Endothelial cell of umbilical vein (primary cell): Measurements from ENCODE around the gene BCAN. TPM values are rescaled to one million over a fixed set of nuclear protein-coding genes. Genes with fewer than 3 reads are reported as not detected.

Experiments used
- BruUV-seq: library from RNA; stranded (reverse); fragments of 400-500 nt; replicated peaks from 2 replicates; lab custom pipeline; 2021; lab: Mats Ljungman, UMichigan
- CTCF ChIA-PET: fragments of 300-600, 350-600 bp; sonication (Branson Sonifier 250); formaldehyde crosslinking; loops from one replicate; lab custom pipeline; 2021; ENCODE audit warnings: antibody characterized with exemption, inconsistent platforms; lab: Charles Lee
- POLR2A ChIA-PET: fragments of 300-600, 350-600 bp; sonication (Branson Sonifier 250); formaldehyde crosslinking; loops from one replicate; lab custom pipeline; 2021; ENCODE audit warnings: antibody characterized with exemption, inconsistent platforms; lab: Charles Lee
- DNase-seq: peaks from one replicate; pipeline ENCODE4 v3.0.0-alpha.2; 2011; ENCODE audit warnings: low read depth, low spot score
- FAIRE-seq: peaks from 2 replicates; lab custom pipeline; 2011; peaks lifted over from hg19 to GRCh38; lab: Jason Lieb, UNC
- H2AFZ ChIP-seq: 2 replicates; pipeline ENCODE4 v1.6.0; 2012; ENCODE audit warnings: low read depth, low read length, control low read depth, inconsistent platforms
- H3K27ac ChIP-seq: 2 replicates; pipeline ENCODE4 v1.5.1; 2011; ENCODE audit warnings: low read depth, mild to moderate bottlenecking, control low read depth, low read length, moderate library complexity; ENCODE audit not compliant: insufficient read depth
- H3K27me3 ChIP-seq, 2 experiments: 2 replicates each; pipeline versions ENCODE4 v1.6.0 to v1.6.1; 2011; ENCODE audit warnings: low read length in 2 of 2, mixed read lengths in 1 of 2; ENCODE audit not compliant: control insufficient read depth in 2 of 2, insufficient read depth in 2 of 2
- H3K36me3 ChIP-seq, 2 experiments: 2 replicates in 1 of 2; 3 replicates in 1 of 2; pipeline ENCODE4 v1.5.1; 2011; ENCODE audit warnings: low read length in 2 of 2, mild to moderate bottlenecking in 1 of 2, moderate library complexity in 1 of 2; ENCODE audit not compliant: control insufficient read depth in 2 of 2, insufficient read depth in 2 of 2; ENCODE audit errors: extremely low read depth in 1 of 2
- H3K4me1 ChIP-seq: 3 replicates; pipeline ENCODE4 v1.5.1; 2011; ENCODE audit warnings: mild to moderate bottlenecking, low read length; ENCODE audit not compliant: control insufficient read depth, insufficient read depth; ENCODE audit errors: extremely low read depth
- H3K4me2 ChIP-seq: 2 replicates; pipeline ENCODE4 v1.6.1; 2011; ENCODE audit warnings: low read length, control low read depth, mixed read lengths; ENCODE audit not compliant: insufficient read depth
- H3K4me3 ChIP-seq, 3 experiments: fragments of 200-600 bp in 1 of 3; sonication (generic), shearing (Covaris generic) in 1 of 3; replicated peaks in 1 of 3; 2 replicates each; pipeline ENCODE4 v1.5.1; 2011 to 2016; ENCODE audit warnings: control low read depth in 3 of 3, low read length in 3 of 3, mild to moderate bottlenecking in 2 of 3, inconsistent platforms in 1 of 3, low read depth in 1 of 3, moderate library complexity in 1 of 3; ENCODE audit not compliant: insufficient read depth in 1 of 3
- H3K79me2 ChIP-seq: 2 replicates; pipeline ENCODE4 v1.6.0; 2012; ENCODE audit warnings: low read length, inconsistent platforms; ENCODE audit not compliant: control insufficient read depth, insufficient read depth
- H3K9ac ChIP-seq: replicated peaks from 2 replicates; pipeline ENCODE3; 2011; ENCODE audit warnings: low read length, control low read depth; ENCODE audit not compliant: insufficient read depth; ENCODE audit errors: extremely low read depth
- H3K9me1 ChIP-seq: replicated peaks from 3 replicates; pipeline ENCODE4 v1.6.0; 2011; ENCODE audit warnings: mild to moderate bottlenecking, low read length; ENCODE audit not compliant: control insufficient read depth, insufficient read depth; ENCODE audit errors: extremely low read depth
- H3K9me3 ChIP-seq: replicated peaks from 2 replicates; pipeline ENCODE4 v1.5.1; 2012; ENCODE audit warnings: low read length, inconsistent platforms; ENCODE audit not compliant: control insufficient read depth, insufficient read depth
- H4K20me1 ChIP-seq: replicated peaks from 2 replicates; pipeline ENCODE3; 2011; ENCODE audit warnings: mild to moderate bottlenecking, low read length; ENCODE audit not compliant: control insufficient read depth, insufficient read depth; ENCODE audit errors: extremely low read depth
- CTCF ChIP-seq, 2 donors: IDR thresholded peaks; 1 replicate in 1 of 2; 2 replicates in 1 of 2; pipeline ENCODE4 v1.5.1; 2011; ENCODE audit warnings: low read length in 2 of 2, mild to moderate bottlenecking in 2 of 2, moderate library complexity in 2 of 2, control low read depth in 1 of 2, inconsistent platforms in 1 of 2, low read depth in 1 of 2; ENCODE audit not compliant: insufficient read depth in 1 of 2; ENCODE audit errors: extremely low read depth in 1 of 2
- EZH2 ChIP-seq: IDR thresholded peaks from 2 replicates; pipeline ENCODE4 v1.6.1; 2012; ENCODE audit warnings: borderline replicate concordance, low read depth, mild to moderate bottlenecking, moderate library complexity, low read length, inconsistent platforms; ENCODE audit not compliant: severe bottlenecking
- FOS ChIP-seq: IDR thresholded peaks from 2 replicates; pipeline ENCODE4 v1.6.1; 2011; ENCODE audit warnings: mild to moderate bottlenecking, low read length, moderate library complexity, borderline replicate concordance; ENCODE audit not compliant: insufficient read depth
- GATA2 ChIP-seq: IDR thresholded peaks from 2 replicates; pipeline ENCODE4 v1.7.0; 2011; ENCODE audit warnings: low read depth, mild to moderate bottlenecking, moderate library complexity, mixed read lengths, low read length; ENCODE audit not compliant: insufficient read length, insufficient read depth
- JUN ChIP-seq: IDR thresholded peaks from 2 replicates; pipeline ENCODE4 v1.6.1; 2011; ENCODE audit warnings: borderline replicate concordance, low read depth; ENCODE audit not compliant: insufficient read length, insufficient read depth
- MAX ChIP-seq: IDR thresholded peaks from 2 replicates; pipeline ENCODE4 v1.6.1; 2011; ENCODE audit not compliant: insufficient read depth, insufficient read length
- MYC ChIP-seq: IDR thresholded peaks from one replicate; pipeline ENCODE4 v1.6.1; 2011; ENCODE audit warnings: mild to moderate bottlenecking, low read depth, low read length
- POLR2A ChIP-seq: IDR thresholded peaks from 2 replicates; pipeline ENCODE4 v1.6.1; 2012; ENCODE audit warnings: low read depth, mild to moderate bottlenecking, control low read depth, low read length
- POLR2AphosphoS5 ChIP-seq: IDR thresholded peaks from 2 replicates; pipeline ENCODE4 v1.6.1; 2012; ENCODE audit warnings: low read depth, mild to moderate bottlenecking, control low read depth, low read length, moderate library complexity; ENCODE audit not compliant: insufficient read depth
- dilution Hi-C: fragments of 300-500 bp; cut with MboI; formaldehyde crosslinking; loops from one replicate; pipeline ENCODE4 v1.15.0; 2019; ENCODE audit warnings: low sequenced_read_pairs; ENCODE audit not compliant: extremely low pct_ligation_motif_present
- intact Hi-C: fragments of 100-400 bp; cut with micrococcal nuclease; formaldehyde crosslinking; loops from one replicate; pipeline ENCODE4 v1.10.0; 2022
- polyA plus RNA-seq, 4 experiments: library from polyadenylated mRNA; depleted of rRNA in 3 of 4; stranded (reverse) in 3 of 4; unstranded in 1 of 4; fragments of >200 nt; gene quantifications; 2 replicates each; pipeline versions ENCODE4 v1.2.1 to v1.2.3, GENCODE V29; 2011 to 2012; ENCODE audit warnings: missing spikeins in 1 of 4
- total RNA-seq: library from RNA; stranded (reverse); gene quantifications from 2 replicates; pipeline ENCODE4 v1.2.3, GENCODE V29; 2021

BCAN gene
- total and polyA plus RNA-seq, 2 donors (not counting 3 experiments of a cell fraction or from before 2014, with no cell fraction given), result 0.15 TPM; not detected in 1

GRCh38 chr1:156657741-156658319, 15.9 kb downstream of the BCAN start:
- no peak for DNase-seq
- Histone ChIP-seq H2AFZ (no peak overlapping the region), H3K79me2 (no peaks in the 10 kb centered on the region), H3K36me3 (no peaks in the 10 kb centered on the region), H3K4me1 (peaks cover 44% of the 10 kb centered on the region), H3K27ac (no peak overlapping the region), H3K4me2 (peak overlapping the region; percentile 55), H4K20me1 (no peaks in the 10 kb centered on the region), H3K9me3 (no peaks in the 10 kb centered on the region), H3K27me3 (peaks cover 3 to 9% of the 10 kb centered on the region in 2 experiments), H3K9ac (no peak overlapping the region), H3K9me1 (no peaks in the 10 kb centered on the region), H3K4me3 (no peak overlapping the region)
- no TSS peak for BruUV-seq
- FAIRE-seq, result peak; percentile 21
- dilution Hi-C loops, result no loop called here
- CTCF ChIA-PET, result interaction anchor here (0.6 to 8.7 kb wide), 11 partner anchors 9 to 277 kb away, joined by 3 to 237 read pairs (median 3); partner anchors contain the start of genes HAPLN2 and NES
- intact Hi-C loops, result loop anchor here (1.0 kb wide), 2 partner anchors 32 to 74 kb away; no protein-coding TSS in a partner anchor
- POLR2A ChIA-PET, result interaction anchor here (1.1 kb wide), 1 partner anchor 31 kb away, joined by 8 read pairs; no protein-coding TSS in a partner anchor
- TF ChIP-seq POLR2AphosphoS5 (no peak), EZH2 (no peak), JUN (no peak), CTCF (IDR thresholded peaks at IDR 0.05; ENCODE audit: extremely low read depth in 1 of 2, insufficient read depth in 1 of 2, low read depth in 1 of 2, low read length in 2 of 2) (no peak), POLR2A (no peak), MYC (no peak), MAX (no peak), GATA2 (no peak), FOS (no peak)
